HepG2 (cell line): ENCODE results near the gene VAT1L. TPM values are rescaled to one million over a fixed set of nuclear protein-coding genes. Genes with fewer than 3 reads are reported as not detected.

Source experiments
- ATAC-seq: fragments of 200-7000 bp; cut with Tn5 transposase; 3 replicates; pipeline ENCODE4 v1.9.1; 2020; ENCODE audit warnings: mild to moderate bottlenecking, moderate library complexity
- BruUV-seq: library from RNA; stranded (reverse); fragments of 400-500 nt; replicated peaks from 2 replicates; lab custom pipeline; 2021; lab: Mats Ljungman, UMichigan
- CTCF ChIA-PET: fragments of 300-600 bp; formaldehyde crosslinking; extraction: SDS; loops from one replicate; lab custom pipeline; 2021; ENCODE audit warnings: low total read pairs, inconsistent platforms, low intra/inter-chr PET ratio; lab: Yijun Ruan, JAX
- POLR2A ChIA-PET: fragments of 350-600 bp; sonication (Branson Sonifier 250); formaldehyde crosslinking; loops from one replicate; lab custom pipeline; 2020; ENCODE audit warnings: antibody characterized with exemption, inconsistent platforms; lab: Yijun Ruan, JAX
- DNase-seq: peaks from one replicate; pipeline ENCODE4 v3.0.0-alpha.2; 2015; ENCODE audit warnings: low spot score
- FAIRE-seq: peaks from 3 replicates; lab custom pipeline; 2011; peaks lifted over from hg19 to GRCh38; lab: Jason Lieb, UNC
- H2AFZ ChIP-seq: one replicate; pipeline ENCODE4 v1.6.1; 2011; ENCODE audit warnings: low read length, inconsistent platforms
- H3K27ac ChIP-seq: fragments of 300-600 bp; 3 replicates; pipeline ENCODE4 v1.8.0; 2011; ENCODE audit warnings: mixed run types, mild to moderate bottlenecking, mixed read lengths, low read length, inconsistent platforms; ENCODE audit not compliant: insufficient read depth; ENCODE audit errors: extremely low read length
- H3K27me3 ChIP-seq, 2 experiments: fragments of 200-600 bp in 1 of 2; 2 replicates in 1 of 2; 3 replicates in 1 of 2; pipeline versions ENCODE4 v1.6.0 to v1.8.0; 2011; ENCODE audit warnings: low read length in 2 of 2, mild to moderate bottlenecking in 2 of 2, moderate library complexity in 2 of 2, inconsistent platforms in 1 of 2; ENCODE audit not compliant: insufficient read depth in 2 of 2, control insufficient read depth in 1 of 2
- H3K36me3 ChIP-seq, 2 experiments: fragments of 200-600 bp in 1 of 2; replicated peaks in 1 of 2; 2 replicates in 1 of 2; 3 replicates in 1 of 2; pipeline versions ENCODE4 v1.5.1 to v1.8.0; 2011; ENCODE audit warnings: low read length in 2 of 2, inconsistent platforms in 1 of 2; ENCODE audit not compliant: insufficient read depth in 2 of 2, control insufficient read depth in 1 of 2
- H3K4me1 ChIP-seq: 2 replicates; pipeline ENCODE4 v1.5.1; 2012; ENCODE audit warnings: low read length, inconsistent platforms; ENCODE audit not compliant: insufficient read depth
- H3K4me2 ChIP-seq: 2 replicates; pipeline ENCODE4 v1.6.0; 2011; ENCODE audit warnings: low read depth, low read length, inconsistent platforms
- H3K4me3 ChIP-seq, 3 experiments: fragments of 200-600 bp in 1 of 3; sonication (generic), shearing (Covaris generic) in 1 of 3; replicated peaks in 1 of 3; 2 replicates each; pipeline ENCODE4 v1.5.1; 2011 to 2016; ENCODE audit warnings: low read length in 3 of 3, inconsistent platforms in 2 of 3, low read depth in 2 of 3, mild to moderate bottlenecking in 2 of 3, control low read depth in 1 of 3, mixed read lengths in 1 of 3; ENCODE audit not compliant: insufficient read depth in 1 of 3
- H3K79me2 ChIP-seq: one replicate; pipeline ENCODE4 v1.6.1; 2011; ENCODE audit warnings: low read length, inconsistent platforms; ENCODE audit not compliant: insufficient read depth
- H3K9ac ChIP-seq: 2 replicates; pipeline ENCODE4 v1.6.0; 2011; ENCODE audit warnings: mild to moderate bottlenecking, low read depth, low read length, inconsistent platforms; ENCODE audit not compliant: insufficient read depth
- H3K9me3 ChIP-seq: 2 replicates; pipeline ENCODE4 v1.5.1; 2012; ENCODE audit warnings: mild to moderate bottlenecking, low read length
- H4K20me1 ChIP-seq: 2 replicates; pipeline ENCODE4 v1.6.0; 2011; ENCODE audit warnings: inconsistent platforms, mild to moderate bottlenecking, low read length, moderate library complexity; ENCODE audit not compliant: insufficient read depth
- EP300 ChIP-seq, 3 experiments: sonication (generic) in 1 of 3; formaldehyde crosslinking in 1 of 3; IDR thresholded peaks; 2 replicates each; pipeline versions ENCODE4 v1.5.1 to v1.6.1; 2011 to 2020; ENCODE audit warnings: low read depth in 2 of 3, low read length in 2 of 3, borderline replicate concordance in 1 of 3, improper control_type of control experiment in 1 of 3, mild to moderate bottlenecking in 1 of 3, missing genetic modification reagents in 1 of 3, moderate library complexity in 1 of 3
- HMG20A ChIP-seq: IDR thresholded peaks from 2 replicates; pipeline ENCODE4 v1.6.1; 2016; ENCODE audit warnings: borderline replicate concordance
- JARID2 ChIP-seq: sonication (generic); formaldehyde crosslinking; IDR thresholded peaks from 2 replicates; pipeline ENCODE4 v1.8.1; 2023; ENCODE audit warnings: missing genetic modification reagents, inconsistent platforms; ENCODE audit not compliant: insufficient replicate concordance
- MED8 ChIP-seq: sonication (generic); formaldehyde crosslinking; IDR thresholded peaks from 2 replicates; pipeline ENCODE4 v1.8.1; 2023; ENCODE audit warnings: mild to moderate bottlenecking, missing genetic modification reagents; ENCODE audit not compliant: insufficient replicate concordance
- NPAS2 ChIP-seq: sonication (generic); formaldehyde crosslinking; IDR thresholded peaks from 2 replicates; pipeline ENCODE4 v1.8.0; 2022; ENCODE audit warnings: mild to moderate bottlenecking, missing genetic modification reagents, borderline replicate concordance
- NR3C1 ChIP-seq: sonication (generic); formaldehyde crosslinking; IDR thresholded peaks from 2 replicates; pipeline ENCODE4 v1.4.0; 2020; ENCODE audit warnings: missing genetic modification reagents
- PATZ1 ChIP-seq: sonication (generic); formaldehyde crosslinking; IDR thresholded peaks from 2 replicates; pipeline ENCODE4 v1.4.0; 2020; ENCODE audit warnings: missing genetic modification reagents
- POLR2AphosphoS5 ChIP-seq: IDR thresholded peaks from 2 replicates; pipeline ENCODE4 v1.6.1; 2012; ENCODE audit warnings: low read depth, low read length
- SMAD9 ChIP-seq: sonication (generic); formaldehyde crosslinking; IDR thresholded peaks from 2 replicates; pipeline ENCODE4 v1.5.1; 2020; ENCODE audit warnings: mild to moderate bottlenecking, missing genetic modification reagents
- SNAPC4 ChIP-seq: sonication (generic); formaldehyde crosslinking; IDR thresholded peaks from 2 replicates; pipeline ENCODE4 v1.4.0; 2020; ENCODE audit warnings: mild to moderate bottlenecking, missing genetic modification reagents
- STAG1 ChIP-seq: sonication (generic); formaldehyde crosslinking; IDR thresholded peaks from 2 replicates; pipeline ENCODE4 v1.4.0; 2020; ENCODE audit warnings: missing genetic modification reagents
- THAP11 ChIP-seq: IDR thresholded peaks from 2 replicates; pipeline ENCODE4 v1.6.1; 2016; ENCODE audit warnings: missing biosample characterization, missing genetic modification reagents
- YY1 ChIP-seq: IDR thresholded peaks from 2 replicates; pipeline ENCODE4 v1.6.1; 2011; ENCODE audit warnings: low read length, low read depth, moderate library complexity, mild to moderate bottlenecking; ENCODE audit not compliant: insufficient read depth, insufficient replicate concordance
- ZNF547 ChIP-seq: sonication (generic); formaldehyde crosslinking; IDR thresholded peaks from 2 replicates; pipeline ENCODE4 v1.5.1; 2020; ENCODE audit warnings: mild to moderate bottlenecking, missing genetic modification reagents
- ZNF678 ChIP-seq: sonication (generic); formaldehyde crosslinking; IDR thresholded peaks from 2 replicates; pipeline ENCODE4 v1.4.0; 2020; ENCODE audit warnings: mild to moderate bottlenecking, missing genetic modification reagents
- ZNF713 ChIP-seq: sonication (generic); formaldehyde crosslinking; IDR thresholded peaks from 2 replicates; pipeline ENCODE4 v1.4.0; 2020; ENCODE audit warnings: mild to moderate bottlenecking, missing genetic modification reagents
- WGBS: methylation state at CpG from one replicate; pipeline ENCODE4 v1.1.6; 2017; ENCODE audit warnings: low lambda C conversion rate; 5-methylcytosine and 5-hydroxymethylcytosine counted together
- in situ Hi-C: cut with HindIII; loops from 2 replicates; pipeline ENCODE4 v1.10.0; 2017; ENCODE audit warnings: low pct_unique_long_range_greater_than_20kb; ENCODE audit not compliant: extremely low pct_ligation_motif_present
- intact Hi-C: fragments of 100-400 bp; cut with micrococcal nuclease; formaldehyde crosslinking; loops from one replicate; pipeline ENCODE4 v1.10.0; 2022; ENCODE audit not compliant: unreplicated experiment
- polyA plus RNA-seq, 8 experiments: library from polyadenylated mRNA; depleted of rRNA in 3 of 8; stranded (reverse) in 7 of 8; unstranded in 1 of 8; fragments of >200 nt; fragmentation: Illumina TruSeq in 4 of 8; extraction: Trizol in 4 of 8; gene quantifications; 2 replicates each; pipeline versions ENCODE4 v1.2.1 to v1.2.3, GENCODE V29; 2011 to 2016; ENCODE audit warnings: low read depth in 4 of 8, missing spikeins in 1 of 8, mixed read lengths in 1 of 8; ENCODE audit not compliant: insufficient read depth in 1 of 8
- total RNA-seq, 5 experiments: library from RNA; depleted of rRNA; stranded (reverse); fragments of >200 nt; fragmentation: Illumina TruSeq; extraction: Trizol; gene quantifications; 2 replicates each; pipeline ENCODE4 v1.2.3, GENCODE V29; 2016; ENCODE audit warnings: low read depth in 1 of 5

The VAT1L gene
- total and polyA plus RNA-seq, 2 of the 13 experiments (the other 11 are each of a cell fraction or from before 2014, with no cell fraction given): not detected

GRCh38 chr16:77842468-77842867, 54.1 kb downstream of the VAT1L start:
- ChIA-PET CTCF (no interaction called here), POLR2A (no interaction called here)
- DNase-seq (no peak), FAIRE-seq (no peak), ATAC-seq (no peak)
- H4K20me1 ChIP-seq: no peaks in the 10 kb centered on the region
- H3K27me3 ChIP-seq: peaks cover 0 to 15% of the 10 kb centered on the region in 2 experiments; a peak in 2 of 5 replicates
- no peak overlapping the region for H3K4me2 ChIP-seq
- H3K79me2 ChIP-seq: no peaks in the 10 kb centered on the region
- no peaks in the 10 kb centered on the region for H3K36me3 ChIP-seq
- no peak overlapping the region for H2AFZ ChIP-seq
- H3K9ac ChIP-seq: no peak overlapping the region
- H3K4me3 ChIP-seq: no peak overlapping the region
- intact Hi-C loops (no loop called here), in situ Hi-C loops (no loop called here)
- no peaks in the 10 kb centered on the region for H3K9me3 ChIP-seq
- 10% methylated on average over 3 of the region's 3 CpGs for WGBS
- H3K4me1 ChIP-seq: peaks cover 14% of the 10 kb centered on the region
- H3K27ac ChIP-seq: no peak overlapping the region
- no TSS peak for BruUV-seq
- TF ChIP-seq JARID2: no peak
- TF ChIP-seq POLR2AphosphoS5: no peak
- no peak for TF ChIP-seq ZNF713 (CRISPR knock-in tag)
- no peak for TF ChIP-seq NR3C1 (CRISPR knock-in tag)
- TF ChIP-seq NPAS2 (CRISPR knock-in tag): no peak
- no peak for TF ChIP-seq PATZ1 (CRISPR knock-in tag)
- TF ChIP-seq EP300 (IDR thresholded peaks at IDR 0.05; ENCODE audit: low read depth in 2 of 2, low read length in 2 of 2): no peak
- TF ChIP-seq EP300 (CRISPR knock-in tag; IDR thresholded peaks at IDR 0.05; ENCODE audit: borderline replicate concordance): no peak
- no peak for TF ChIP-seq SMAD9
- no peak for TF ChIP-seq HMG20A (CRISPR knock-in tag)
- no peak for TF ChIP-seq THAP11 (CRISPR knock-in tag)
- TF ChIP-seq STAG1 (CRISPR knock-in tag): no peak
- no peak for TF ChIP-seq ZNF547
- no peak for TF ChIP-seq SNAPC4 (CRISPR knock-in tag)
- no peak for TF ChIP-seq ZNF678 (CRISPR knock-in tag)
- TF ChIP-seq MED8 (CRISPR knock-in tag): no peak
- TF ChIP-seq YY1: no peak
